Measurements from ENCODE around the gene EGFR.

DNA sequence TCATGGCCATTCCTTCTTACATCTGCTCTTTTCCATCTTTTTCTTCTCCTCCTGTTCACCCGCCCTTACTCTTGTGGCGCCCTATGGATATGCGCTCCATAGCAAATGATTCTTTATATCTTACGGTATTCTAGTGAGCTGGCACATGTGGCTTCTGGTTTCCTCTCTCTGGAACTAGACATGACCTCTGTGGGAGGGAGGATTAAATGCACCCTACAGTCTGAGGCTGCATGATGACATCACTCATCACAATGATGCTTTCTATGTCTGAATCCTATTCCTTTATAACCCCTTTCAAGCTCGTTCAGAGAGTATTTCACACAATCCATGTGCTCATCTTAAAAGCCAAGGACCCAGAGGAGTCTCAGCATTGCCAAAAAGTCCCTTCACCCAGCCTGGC lies 153.3 kb downstream of the EGFR start:
- TF ChIP-seq, protein P1, sequence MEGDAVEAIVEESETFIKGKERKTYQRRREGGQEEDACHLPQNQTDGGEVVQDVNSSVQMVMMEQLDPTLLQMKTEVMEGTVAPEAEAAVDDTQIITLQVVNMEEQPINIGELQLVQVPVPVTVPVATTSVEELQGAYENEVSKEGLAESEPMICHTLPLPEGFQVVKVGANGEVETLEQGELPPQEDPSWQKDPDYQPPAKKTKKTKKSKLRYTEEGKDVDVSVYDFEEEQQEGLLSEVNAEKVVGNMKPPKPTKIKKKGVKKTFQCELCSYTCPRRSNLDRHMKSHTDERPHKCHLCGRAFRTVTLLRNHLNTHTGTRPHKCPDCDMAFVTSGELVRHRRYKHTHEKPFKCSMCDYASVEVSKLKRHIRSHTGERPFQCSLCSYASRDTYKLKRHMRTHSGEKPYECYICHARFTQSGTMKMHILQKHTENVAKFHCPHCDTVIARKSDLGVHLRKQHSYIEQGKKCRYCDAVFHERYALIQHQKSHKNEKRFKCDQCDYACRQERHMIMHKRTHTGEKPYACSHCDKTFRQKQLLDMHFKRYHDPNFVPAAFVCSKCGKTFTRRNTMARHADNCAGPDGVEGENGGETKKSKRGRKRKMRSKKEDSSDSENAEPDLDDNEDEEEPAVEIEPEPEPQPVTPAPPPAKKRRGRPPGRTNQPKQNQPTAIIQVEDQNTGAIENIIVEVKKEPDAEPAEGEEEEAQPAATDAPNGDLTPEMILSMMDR (conservative IDR thresholded peaks at IDR 0.05; ENCODE audit: low read depth, low read length) = no peak
- TF ChIP-seq EZH2 (IDR thresholded peaks at IDR 0.05; ENCODE audit: low read length, unreplicated experiment) (no peak), EZH2phosphoT487 (IDR thresholded peaks at IDR 0.05; ENCODE audit: borderline replicate concordance, low read length) (no peak)
